HEK293 (cell line): ENCODE results near the gene LY6G6D.

Source experiments
- CTCF ChIA-PET: fragments of 350-600 bp; formaldehyde crosslinking; extraction: SDS; loops from one replicate; lab custom pipeline; 2021; ENCODE audit warnings: antibody characterized with exemption; lab: Yijun Ruan, JAX
- POLR2A ChIA-PET: fragments of 300-600 bp; formaldehyde crosslinking; extraction: SDS; loops from one replicate; lab custom pipeline; 2020; ENCODE audit warnings: antibody characterized with exemption, inconsistent platforms; lab: Yijun Ruan, JAX
- H3K27ac ChIP-seq: fragments of 200-500 bp; sonication (Bioruptor generic); 2 replicates; pipeline ENCODE4 v1.5.1; 2014; ENCODE audit warnings: low read depth, low read length, control low read depth, inconsistent platforms; ENCODE audit errors: extremely low read depth
- H3K36me3 ChIP-seq, 2 experiments: fragments of 200-500 bp in 1 of 2; sonication (Bioruptor generic) in 1 of 2; 1 replicate in 1 of 2; 2 replicates in 1 of 2; pipeline ENCODE4 v1.5.1; 2014 to 2017; ENCODE audit warnings: inconsistent platforms in 2 of 2, low read length in 2 of 2; ENCODE audit not compliant: control insufficient read depth in 2 of 2, insufficient read depth in 1 of 2
- H3K4me1 ChIP-seq: fragments of 200-500 bp; sonication (Bioruptor generic); 2 replicates; pipeline ENCODE4 v1.5.1; 2014; ENCODE audit warnings: mild to moderate bottlenecking, low read length, inconsistent platforms; ENCODE audit not compliant: control insufficient read depth, insufficient read depth
- H3K4me3 ChIP-seq: 2 replicates; pipeline ENCODE4 v1.5.1; 2011; ENCODE audit warnings: low read depth, mild to moderate bottlenecking, control low read depth, low read length, moderate library complexity
- H3K9me3 ChIP-seq: fragments of 200-500 bp; sonication (Bioruptor generic); 2 replicates; pipeline ENCODE4 v1.5.1; 2014; ENCODE audit warnings: low read depth, low read length, inconsistent platforms; ENCODE audit not compliant: control insufficient read depth, insufficient read depth
- GLIS2 ChIP-seq: fragments of 450-650 bp; formaldehyde crosslinking; IDR thresholded peaks from 2 replicates; pipeline ENCODE4 v1.5.1; 2016; ENCODE audit warnings: missing biosample characterization, missing genetic modification characterization
- MZF1 ChIP-seq: fragments of 450-650 bp; formaldehyde crosslinking; IDR thresholded peaks from 2 replicates; pipeline ENCODE4 v1.5.1; 2017; ENCODE audit warnings: missing biosample characterization, missing genetic modification characterization, borderline replicate concordance
- SCRT2 ChIP-seq: fragments of 450-650 bp; formaldehyde crosslinking; IDR thresholded peaks from 2 replicates; pipeline ENCODE4 v1.5.1; 2016; ENCODE audit warnings: missing biosample characterization, missing genetic modification characterization
- SP3 ChIP-seq: fragments of 450-650 bp; formaldehyde crosslinking; IDR thresholded peaks from 2 replicates; pipeline ENCODE4 v1.5.1; 2016; ENCODE audit warnings: missing biosample characterization, missing genetic modification characterization
- TCF7L2 ChIP-seq: IDR thresholded peaks from 2 replicates; pipeline ENCODE4 v1.6.1; 2011; ENCODE audit warnings: low read depth, mild to moderate bottlenecking, inconsistent platforms, low read length, moderate library complexity, borderline replicate concordance
- WT1 ChIP-seq: fragments of 450-650 bp; formaldehyde crosslinking; IDR thresholded peaks from 2 replicates; pipeline ENCODE4 v1.5.1; 2016; ENCODE audit warnings: missing biosample characterization, missing genetic modification characterization
- YY1 ChIP-seq: fragments of 450-650 bp; formaldehyde crosslinking; IDR thresholded peaks from 2 replicates; pipeline ENCODE4 v1.5.1; 2018; ENCODE audit warnings: missing biosample characterization, missing genetic modification characterization
- ZNF114 ChIP-seq: fragments of 450-650 bp; formaldehyde crosslinking; IDR thresholded peaks from 2 replicates; pipeline ENCODE4 v1.5.0; 2017; ENCODE audit warnings: missing biosample characterization, missing genetic modification characterization
- ZNF248 ChIP-seq: fragments of 450-650 bp; formaldehyde crosslinking; IDR thresholded peaks from 2 replicates; pipeline ENCODE4 v1.5.1; 2017; ENCODE audit warnings: missing biosample characterization, missing genetic modification characterization
- ZNF510 ChIP-seq: fragments of 450-650 bp; formaldehyde crosslinking; IDR thresholded peaks from 2 replicates; pipeline ENCODE4 v1.5.1; 2018; ENCODE audit warnings: mild to moderate bottlenecking, missing genetic modification characterization, missing biosample characterization; ENCODE audit not compliant: insufficient replicate concordance
- ZNF555 ChIP-seq: fragments of 450-650 bp; formaldehyde crosslinking; conservative IDR thresholded peaks from 2 replicates; pipeline ENCODE4 v1.5.1; 2017; ENCODE audit warnings: missing biosample characterization, mild to moderate bottlenecking, missing genetic modification characterization, inconsistent platforms
- TF ChIP-seq, protein P1 (sequence below): fragments of 450-650 bp; formaldehyde crosslinking; conservative IDR thresholded peaks from 2 replicates; pipeline ENCODE4 v1.5.1; 2016; ENCODE audit warnings: low read depth, missing biosample characterization, missing genetic modification characterization
- TF ChIP-seq, protein P2 (sequence below): fragments of 450-650 bp; formaldehyde crosslinking; IDR thresholded peaks from 2 replicates; pipeline ENCODE4 v1.5.1; 2016; ENCODE audit warnings: missing biosample characterization, missing genetic modification characterization
- TF ChIP-seq, protein P3 (sequence below): fragments of 450-650 bp; formaldehyde crosslinking; IDR thresholded peaks from 2 replicates; pipeline ENCODE4 v1.5.1; 2016; ENCODE audit warnings: missing biosample characterization, missing genetic modification characterization
- TF ChIP-seq, protein P4 (sequence below): fragments of 450-650 bp; formaldehyde crosslinking; IDR thresholded peaks from 2 replicates; pipeline ENCODE4 v1.5.1; 2016; ENCODE audit warnings: missing biosample characterization, missing genetic modification characterization
- TF ChIP-seq, protein P5 (sequence below): fragments of 450-650 bp; formaldehyde crosslinking; IDR thresholded peaks from 2 replicates; pipeline ENCODE4 v1.5.1; 2016; ENCODE audit warnings: missing biosample characterization, missing genetic modification characterization

Gene LY6G6D

DNA sequence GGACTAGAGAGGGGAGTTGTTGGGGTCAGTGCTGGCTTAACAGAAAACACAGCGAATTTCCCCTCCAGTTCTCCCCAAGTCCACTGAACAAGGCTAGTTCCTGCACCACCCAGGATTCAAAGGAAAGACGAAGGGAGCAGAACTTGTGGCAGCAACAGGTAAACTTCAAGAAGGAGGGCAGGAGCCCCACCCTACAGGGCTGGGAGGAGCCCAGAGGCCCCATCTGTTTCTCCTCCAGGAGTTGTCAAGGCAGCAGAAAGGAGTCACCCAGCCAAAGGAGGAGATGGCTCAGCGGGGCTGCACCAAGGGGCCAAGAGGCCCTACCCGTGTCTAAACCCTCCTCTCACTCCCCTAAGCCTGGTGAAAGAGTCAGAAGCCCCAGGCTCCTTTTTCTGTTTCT lies 49.0 kb downstream of the LY6G6D start:
- TF ChIP-seq YY1 (tag by site-specific recombination) (no peak), WT1 (tag by site-specific recombination) (peak; percentile 35; the same call in 1 of the 2 replicates), SCRT2 (peak; percentile 81; the same call in 1 of the 2 replicates)
- POLR2A ChIA-PET, result interaction anchor here (0.6 to 1.7 kb wide), 3 partner anchors 25 to 70 kb away, joined by 4 to 8 read pairs (median 5); partner anchors contain the start of genes HSPA1B and MSH5
- Histone ChIP-seq H3K4me1 (no peaks in the 10 kb centered on the region), H3K9me3 (no peaks in the 10 kb centered on the region), H3K36me3 (peaks cover 13 to 57% of the 10 kb centered on the region in 2 experiments; a peak in 2 of 3 replicates), H3K27ac (no peak overlapping the region), H3K4me3 (no peak overlapping the region)
- CTCF ChIA-PET, result interaction anchor here (0.7 to 2.1 kb wide), 2 partner anchors 9 to 16 kb away, joined by 3 to 5 read pairs; no protein-coding TSS in a partner anchor

DNA sequence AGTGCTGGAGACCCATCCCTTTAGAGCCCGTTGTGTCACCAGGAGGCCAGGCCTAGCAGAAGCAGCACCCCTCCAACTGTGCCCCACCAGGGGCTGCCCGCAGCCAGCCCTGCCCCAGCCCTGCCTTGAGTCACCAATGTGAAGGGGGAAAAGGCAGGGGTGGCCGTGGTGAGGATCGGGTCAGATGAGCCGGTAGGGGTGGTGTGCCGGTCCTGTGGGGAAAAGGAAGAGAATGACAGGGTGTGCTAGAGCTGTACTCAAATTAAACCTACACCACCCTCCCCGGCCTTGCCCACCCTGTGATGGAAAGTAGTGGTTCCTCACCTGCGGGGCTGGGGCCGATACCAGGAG lies 50.4 kb downstream of the LY6G6D start:
- TF ChIP-seq MZF1 (no peak), ZNF555 (no peak), ZNF114 (tag by site-specific recombination) (no peak), ZNF248 (tag by site-specific recombination) (no peak), TCF7L2 (no peak), ZNF510 (tag by site-specific recombination) (no peak), SP3 (tag by site-specific recombination) (no peak), GLIS2 (no peak)
- TF ChIP-seq, protein P1, sequence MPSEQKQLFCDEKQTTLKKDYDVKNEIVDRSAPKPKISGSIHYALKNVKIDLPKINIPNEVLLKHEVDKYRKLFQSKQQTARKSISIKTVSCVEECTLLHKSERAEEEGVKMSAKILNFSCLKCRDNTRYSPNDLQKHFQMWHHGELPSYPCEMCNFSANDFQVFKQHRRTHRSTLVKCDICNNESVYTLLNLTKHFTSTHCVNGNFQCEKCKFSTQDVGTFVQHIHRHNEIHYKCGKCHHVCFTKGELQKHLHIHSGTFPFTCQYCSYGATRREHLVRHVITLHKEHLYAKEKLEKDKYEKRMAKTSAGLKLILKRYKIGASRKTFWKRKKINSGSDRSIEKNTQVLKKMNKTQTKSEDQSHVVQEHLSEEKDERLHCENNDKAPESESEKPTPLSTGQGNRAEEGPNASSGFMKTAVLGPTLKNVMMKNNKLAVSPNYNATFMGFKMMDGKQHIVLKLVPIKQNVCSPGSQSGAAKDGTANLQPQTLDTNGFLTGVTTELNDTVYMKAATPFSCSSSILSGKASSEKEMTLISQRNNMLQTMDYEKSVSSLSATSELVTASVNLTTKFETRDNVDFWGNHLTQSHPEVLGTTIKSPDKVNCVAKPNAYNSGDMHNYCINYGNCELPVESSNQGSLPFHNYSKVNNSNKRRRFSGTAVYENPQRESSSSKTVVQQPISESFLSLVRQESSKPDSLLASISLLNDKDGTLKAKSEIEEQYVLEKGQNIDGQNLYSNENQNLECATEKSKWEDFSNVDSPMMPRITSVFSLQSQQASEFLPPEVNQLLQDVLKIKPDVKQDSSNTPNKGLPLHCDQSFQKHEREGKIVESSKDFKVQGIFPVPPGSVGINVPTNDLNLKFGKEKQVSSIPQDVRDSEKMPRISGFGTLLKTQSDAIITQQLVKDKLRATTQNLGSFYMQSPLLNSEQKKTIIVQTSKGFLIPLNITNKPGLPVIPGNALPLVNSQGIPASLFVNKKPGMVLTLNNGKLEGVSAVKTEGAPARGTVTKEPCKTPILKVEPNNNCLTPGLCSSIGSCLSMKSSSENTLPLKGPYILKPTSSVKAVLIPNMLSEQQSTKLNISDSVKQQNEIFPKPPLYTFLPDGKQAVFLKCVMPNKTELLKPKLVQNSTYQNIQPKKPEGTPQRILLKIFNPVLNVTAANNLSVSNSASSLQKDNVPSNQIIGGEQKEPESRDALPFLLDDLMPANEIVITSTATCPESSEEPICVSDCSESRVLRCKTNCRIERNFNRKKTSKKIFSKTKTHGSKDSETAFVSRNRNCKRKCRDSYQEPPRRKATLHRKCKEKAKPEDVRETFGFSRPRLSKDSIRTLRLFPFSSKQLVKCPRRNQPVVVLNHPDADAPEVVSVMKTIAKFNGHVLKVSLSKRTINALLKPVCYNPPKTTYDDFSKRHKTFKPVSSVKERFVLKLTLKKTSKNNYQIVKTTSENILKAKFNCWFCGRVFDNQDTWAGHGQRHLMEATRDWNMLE (tag by site-specific recombination), result no peak
- TF ChIP-seq, protein P2, sequence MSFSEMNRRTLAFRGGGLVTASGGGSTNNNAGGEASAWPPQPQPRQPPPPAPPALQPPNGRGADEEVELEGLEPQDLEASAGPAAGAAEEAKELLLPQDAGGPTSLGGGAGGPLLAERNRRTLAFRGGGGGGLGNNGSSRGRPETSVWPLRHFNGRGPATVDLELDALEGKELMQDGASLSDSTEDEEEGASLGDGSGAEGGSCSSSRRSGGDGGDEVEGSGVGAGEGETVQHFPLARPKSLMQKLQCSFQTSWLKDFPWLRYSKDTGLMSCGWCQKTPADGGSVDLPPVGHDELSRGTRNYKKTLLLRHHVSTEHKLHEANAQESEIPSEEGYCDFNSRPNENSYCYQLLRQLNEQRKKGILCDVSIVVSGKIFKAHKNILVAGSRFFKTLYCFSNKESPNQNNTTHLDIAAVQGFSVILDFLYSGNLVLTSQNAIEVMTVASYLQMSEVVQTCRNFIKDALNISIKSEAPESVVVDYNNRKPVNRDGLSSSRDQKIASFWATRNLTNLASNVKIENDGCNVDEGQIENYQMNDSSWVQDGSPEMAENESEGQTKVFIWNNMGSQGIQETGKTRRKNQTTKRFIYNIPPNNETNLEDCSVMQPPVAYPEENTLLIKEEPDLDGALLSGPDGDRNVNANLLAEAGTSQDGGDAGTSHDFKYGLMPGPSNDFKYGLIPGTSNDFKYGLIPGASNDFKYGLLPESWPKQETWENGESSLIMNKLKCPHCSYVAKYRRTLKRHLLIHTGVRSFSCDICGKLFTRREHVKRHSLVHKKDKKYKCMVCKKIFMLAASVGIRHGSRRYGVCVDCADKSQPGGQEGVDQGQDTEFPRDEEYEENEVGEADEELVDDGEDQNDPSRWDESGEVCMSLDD (tag by site-specific recombination), result no peak
- TF ChIP-seq, protein P3, sequence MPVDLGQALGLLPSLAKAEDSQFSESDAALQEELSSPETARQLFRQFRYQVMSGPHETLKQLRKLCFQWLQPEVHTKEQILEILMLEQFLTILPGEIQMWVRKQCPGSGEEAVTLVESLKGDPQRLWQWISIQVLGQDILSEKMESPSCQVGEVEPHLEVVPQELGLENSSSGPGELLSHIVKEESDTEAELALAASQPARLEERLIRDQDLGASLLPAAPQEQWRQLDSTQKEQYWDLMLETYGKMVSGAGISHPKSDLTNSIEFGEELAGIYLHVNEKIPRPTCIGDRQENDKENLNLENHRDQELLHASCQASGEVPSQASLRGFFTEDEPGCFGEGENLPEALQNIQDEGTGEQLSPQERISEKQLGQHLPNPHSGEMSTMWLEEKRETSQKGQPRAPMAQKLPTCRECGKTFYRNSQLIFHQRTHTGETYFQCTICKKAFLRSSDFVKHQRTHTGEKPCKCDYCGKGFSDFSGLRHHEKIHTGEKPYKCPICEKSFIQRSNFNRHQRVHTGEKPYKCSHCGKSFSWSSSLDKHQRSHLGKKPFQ, result no peak
- TF ChIP-seq, protein P4, sequence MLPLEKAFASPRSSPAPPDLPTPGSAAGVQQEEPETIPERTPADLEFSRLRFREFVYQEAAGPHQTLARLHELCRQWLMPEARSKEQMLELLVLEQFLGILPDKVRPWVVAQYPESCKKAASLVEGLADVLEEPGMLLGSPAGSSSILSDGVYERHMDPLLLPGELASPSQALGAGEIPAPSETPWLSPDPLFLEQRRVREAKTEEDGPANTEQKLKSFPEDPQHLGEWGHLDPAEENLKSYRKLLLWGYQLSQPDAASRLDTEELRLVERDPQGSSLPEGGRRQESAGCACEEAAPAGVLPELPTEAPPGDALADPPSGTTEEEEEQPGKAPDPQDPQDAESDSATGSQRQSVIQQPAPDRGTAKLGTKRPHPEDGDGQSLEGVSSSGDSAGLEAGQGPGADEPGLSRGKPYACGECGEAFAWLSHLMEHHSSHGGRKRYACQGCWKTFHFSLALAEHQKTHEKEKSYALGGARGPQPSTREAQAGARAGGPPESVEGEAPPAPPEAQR (tag by site-specific recombination), result no peak
- TF ChIP-seq, protein P5, sequence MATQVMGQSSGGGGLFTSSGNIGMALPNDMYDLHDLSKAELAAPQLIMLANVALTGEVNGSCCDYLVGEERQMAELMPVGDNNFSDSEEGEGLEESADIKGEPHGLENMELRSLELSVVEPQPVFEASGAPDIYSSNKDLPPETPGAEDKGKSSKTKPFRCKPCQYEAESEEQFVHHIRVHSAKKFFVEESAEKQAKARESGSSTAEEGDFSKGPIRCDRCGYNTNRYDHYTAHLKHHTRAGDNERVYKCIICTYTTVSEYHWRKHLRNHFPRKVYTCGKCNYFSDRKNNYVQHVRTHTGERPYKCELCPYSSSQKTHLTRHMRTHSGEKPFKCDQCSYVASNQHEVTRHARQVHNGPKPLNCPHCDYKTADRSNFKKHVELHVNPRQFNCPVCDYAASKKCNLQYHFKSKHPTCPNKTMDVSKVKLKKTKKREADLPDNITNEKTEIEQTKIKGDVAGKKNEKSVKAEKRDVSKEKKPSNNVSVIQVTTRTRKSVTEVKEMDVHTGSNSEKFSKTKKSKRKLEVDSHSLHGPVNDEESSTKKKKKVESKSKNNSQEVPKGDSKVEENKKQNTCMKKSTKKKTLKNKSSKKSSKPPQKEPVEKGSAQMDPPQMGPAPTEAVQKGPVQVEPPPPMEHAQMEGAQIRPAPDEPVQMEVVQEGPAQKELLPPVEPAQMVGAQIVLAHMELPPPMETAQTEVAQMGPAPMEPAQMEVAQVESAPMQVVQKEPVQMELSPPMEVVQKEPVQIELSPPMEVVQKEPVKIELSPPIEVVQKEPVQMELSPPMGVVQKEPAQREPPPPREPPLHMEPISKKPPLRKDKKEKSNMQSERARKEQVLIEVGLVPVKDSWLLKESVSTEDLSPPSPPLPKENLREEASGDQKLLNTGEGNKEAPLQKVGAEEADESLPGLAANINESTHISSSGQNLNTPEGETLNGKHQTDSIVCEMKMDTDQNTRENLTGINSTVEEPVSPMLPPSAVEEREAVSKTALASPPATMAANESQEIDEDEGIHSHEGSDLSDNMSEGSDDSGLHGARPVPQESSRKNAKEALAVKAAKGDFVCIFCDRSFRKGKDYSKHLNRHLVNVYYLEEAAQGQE, result no peak
- POLR2A ChIA-PET, result interaction anchor here (0.8 kb wide), 2 partner anchors 13 to 50 kb away, joined by 3 read pairs; partner anchors contain the start of genes HSPA1A and HSPA1L
- H3K4me3 ChIP-seq, result no peak overlapping the region
- H3K9me3 ChIP-seq, result no peaks in the 10 kb centered on the region
- H3K36me3 ChIP-seq, result peaks cover 4 to 44% of the 10 kb centered on the region in 2 experiments; a peak in 1 of 3 replicates
- CTCF ChIA-PET, result interaction anchor here (0.6 to 1.9 kb wide), 2 partner anchors 12 to 30 kb away, joined by 3 to 6 read pairs; partner anchors contain the start of gene VARS1
- H3K4me1 ChIP-seq, result no peaks in the 10 kb centered on the region
- H3K27ac ChIP-seq, result no peak overlapping the region; the same call in 1 of the 2 replicates
